Transverse colon (tissue), 4 donors: ENCODE results near the gene VANGL1. TPM values are rescaled to one million over a fixed set of nuclear protein-coding genes. Genes with fewer than 3 reads are reported as not detected.

Source experiments
- DNase-seq: peaks from one replicate; pipeline ENCODE4 v3.0.0-alpha.2; 2019
- H3K27ac ChIP-seq, 4 donors: fragments of 200-600 bp; sonication (generic); 2 replicates each; pipeline ENCODE4 v1.5.1; 2016 to 2018; ENCODE audit warnings: inconsistent platforms in 4 of 4
- H3K27me3 ChIP-seq: fragments of 200-600 bp; sonication (generic); 2 replicates; pipeline ENCODE4 v1.5.1; 2017; ENCODE audit warnings: inconsistent platforms
- H3K36me3 ChIP-seq, 4 donors: fragments of 200-600 bp; sonication (generic); 2 replicates each; pipeline ENCODE4 v1.5.1; 2017 to 2019; ENCODE audit warnings: inconsistent platforms in 4 of 4
- H3K4me1 ChIP-seq, 4 donors: fragments of 200-600 bp; sonication (generic); 2 replicates each; pipeline ENCODE4 v1.5.1; 2017 to 2020; ENCODE audit warnings: inconsistent platforms in 4 of 4
- H3K4me3 ChIP-seq, 4 donors: fragments of 200-600 bp; sonication (generic); 1 replicate in 1 of 4; 2 replicates in 3 of 4; pipeline versions ENCODE4 v1.5.1 to v1.6.1; 2017 to 2019; ENCODE audit warnings: inconsistent platforms in 4 of 4
- H3K9me3 ChIP-seq, 2 donors: fragments of 200-600 bp; sonication (generic); 2 replicates each; pipeline ENCODE4 v1.5.1; 2017 to 2019; ENCODE audit warnings: inconsistent platforms in 2 of 2
- EP300 ChIP-seq: sonication (generic); formaldehyde crosslinking; IDR thresholded peaks from one replicate; pipeline ENCODE4 v1.6.1; 2017; ENCODE audit warnings: antibody characterized with exemption, low read depth
- POLR2A ChIP-seq: fragments of 450-650 bp; IDR thresholded peaks from one replicate; pipeline ENCODE4 v1.6.1; 2016; ENCODE audit warnings: antibody characterized with exemption, mild to moderate bottlenecking, moderate library complexity
- POLR2AphosphoS5 ChIP-seq, 3 donors: sonication (generic); formaldehyde crosslinking; IDR thresholded peaks; one replicate each; pipeline ENCODE4 v1.6.1; 2016; ENCODE audit warnings: antibody characterized with exemption in 3 of 3
- WGBS, 2 donors: methylation state at CpG; one replicate each; pipeline ENCODE4 v1.1.5; 2018; ENCODE audit warnings: low coverage in 1 of 2; 5-methylcytosine and 5-hydroxymethylcytosine counted together
- in situ Hi-C, 4 donors: fragments of 200-750 bp; cut with MboI; loops; one replicate each; pipeline versions ENCODE4 v1.15.0 to v1.15.1; 2017; ENCODE audit warnings: low sequenced_read_pairs in 3 of 4, low pct_ligation_motif_present in 1 of 4, low pct_unique_long_range_greater_than_20kb in 1 of 4
- intact Hi-C: fragments of 100-400 bp; cut with DNase I; formaldehyde crosslinking; loops from one replicate; pipeline ENCODE4 v1.15.1; 2023; ENCODE audit warnings: low total_unique reads
- total RNA-seq, 4 donors: library from RNA; depleted of rRNA; stranded (reverse); fragments of >200 nt; gene quantifications; one replicate each; pipeline ENCODE4 v1.1.0, GENCODE V29; 2016
- TF ChIP-seq, protein P1 (sequence below), 5 experiments: fragments of 200-600 bp in 3 of 5; fragments of 450-650 bp in 2 of 5; sonication (generic) in 3 of 5; IDR thresholded peaks; 1 replicate in 2 of 5; 2 replicates in 3 of 5; pipeline ENCODE4 v1.5.1; 2016 to 2017; ENCODE audit warnings: antibody characterized with exemption in 5 of 5, inconsistent platforms in 3 of 5, mild to moderate bottlenecking in 2 of 5, moderate library complexity in 1 of 5

Gene VANGL1
- total RNA-seq, 4 donors from 2014 or later: 5.6 to 26.9 (median 16.9) TPM

DNA sequence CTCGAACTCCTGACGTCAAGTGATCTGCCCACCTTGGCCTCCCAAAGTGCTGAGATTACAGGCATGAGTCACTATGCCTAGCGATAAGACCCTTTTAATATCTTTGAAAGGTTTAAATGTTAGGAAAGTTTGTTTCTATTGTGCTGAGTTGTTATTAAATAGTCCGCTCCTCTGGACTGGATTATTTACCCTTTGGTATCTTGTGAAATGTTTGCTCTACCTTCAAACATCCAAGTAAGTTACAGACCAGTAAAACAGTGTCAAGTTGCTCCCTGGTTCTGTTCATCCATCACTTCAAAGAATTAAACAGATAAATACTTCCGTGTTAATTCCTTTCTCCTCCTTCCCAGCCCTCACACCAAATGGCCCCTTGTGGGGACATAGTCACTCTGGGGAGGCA, 82.0 kb downstream of the VANGL1 start:
- Histone ChIP-seq H3K27ac (no peak overlapping the region), H3K9me3 (no peaks in the 10 kb centered on the region), H3K4me1 (peaks cover 0 to 12% (median 7%) of the 10 kb centered on the region in 4 donors), H3K36me3 (no peaks in the 10 kb centered on the region), H3K4me3 (no peak overlapping the region), H3K27me3 (no peaks in the 10 kb centered on the region)
- intact Hi-C loops: no loop called here
- TF ChIP-seq POLR2AphosphoS5 (IDR thresholded peaks at IDR 0.05) (no peak), EP300 (no peak), POLR2A (no peak)
- TF ChIP-seq, protein P1, sequence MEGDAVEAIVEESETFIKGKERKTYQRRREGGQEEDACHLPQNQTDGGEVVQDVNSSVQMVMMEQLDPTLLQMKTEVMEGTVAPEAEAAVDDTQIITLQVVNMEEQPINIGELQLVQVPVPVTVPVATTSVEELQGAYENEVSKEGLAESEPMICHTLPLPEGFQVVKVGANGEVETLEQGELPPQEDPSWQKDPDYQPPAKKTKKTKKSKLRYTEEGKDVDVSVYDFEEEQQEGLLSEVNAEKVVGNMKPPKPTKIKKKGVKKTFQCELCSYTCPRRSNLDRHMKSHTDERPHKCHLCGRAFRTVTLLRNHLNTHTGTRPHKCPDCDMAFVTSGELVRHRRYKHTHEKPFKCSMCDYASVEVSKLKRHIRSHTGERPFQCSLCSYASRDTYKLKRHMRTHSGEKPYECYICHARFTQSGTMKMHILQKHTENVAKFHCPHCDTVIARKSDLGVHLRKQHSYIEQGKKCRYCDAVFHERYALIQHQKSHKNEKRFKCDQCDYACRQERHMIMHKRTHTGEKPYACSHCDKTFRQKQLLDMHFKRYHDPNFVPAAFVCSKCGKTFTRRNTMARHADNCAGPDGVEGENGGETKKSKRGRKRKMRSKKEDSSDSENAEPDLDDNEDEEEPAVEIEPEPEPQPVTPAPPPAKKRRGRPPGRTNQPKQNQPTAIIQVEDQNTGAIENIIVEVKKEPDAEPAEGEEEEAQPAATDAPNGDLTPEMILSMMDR (IDR thresholded peaks at IDR 0.05): no peak
- in situ Hi-C loops: no loop called here
- 80 to 81% methylated on average over 5 of the region's 5 CpGs for WGBS, 2 donors
- no peak for DNase-seq

DNA sequence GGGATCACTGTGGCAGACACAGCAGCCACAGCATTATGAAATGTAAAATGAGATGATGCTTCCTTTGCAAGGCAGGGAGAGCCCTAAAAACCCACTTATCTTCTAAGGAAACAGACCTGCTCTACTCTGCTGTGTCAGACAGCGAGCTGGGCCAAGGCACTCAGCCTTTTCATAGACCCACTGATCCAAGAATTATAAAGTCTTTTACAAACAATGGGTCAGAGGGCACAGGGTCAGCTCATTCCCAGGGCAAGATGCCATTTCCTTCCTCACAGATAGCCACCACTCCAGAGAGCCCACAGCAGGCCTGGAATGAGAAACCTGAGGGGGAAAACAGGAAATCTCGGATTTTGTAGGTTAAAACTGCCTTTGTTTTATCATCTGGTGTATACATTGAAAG, 83.8 kb downstream of the VANGL1 start:
- Histone ChIP-seq H3K4me3 (no peak overlapping the region), H3K9me3 (no peaks in the 10 kb centered on the region), H3K27ac (peak overlapping the region; percentile 36 to 73 (median 66)), H3K27me3 (no peaks in the 10 kb centered on the region), H3K4me1 (peaks cover 0 to 12% (median 7%) of the 10 kb centered on the region in 4 donors), H3K36me3 (no peaks in the 10 kb centered on the region)
- DNase-seq: no peak
- in situ Hi-C loops: no loop called here
- WGBS, 2 donors: 58 to 80% methylated on average over 1 to 2 of the region's 2 CpGs
- TF ChIP-seq POLR2A (no peak), EP300 (no peak), POLR2AphosphoS5 (IDR thresholded peaks at IDR 0.05) (no peak)
- TF ChIP-seq, protein P1 (IDR thresholded peaks at IDR 0.05): no peak
- intact Hi-C loops: no loop called here

DNA sequence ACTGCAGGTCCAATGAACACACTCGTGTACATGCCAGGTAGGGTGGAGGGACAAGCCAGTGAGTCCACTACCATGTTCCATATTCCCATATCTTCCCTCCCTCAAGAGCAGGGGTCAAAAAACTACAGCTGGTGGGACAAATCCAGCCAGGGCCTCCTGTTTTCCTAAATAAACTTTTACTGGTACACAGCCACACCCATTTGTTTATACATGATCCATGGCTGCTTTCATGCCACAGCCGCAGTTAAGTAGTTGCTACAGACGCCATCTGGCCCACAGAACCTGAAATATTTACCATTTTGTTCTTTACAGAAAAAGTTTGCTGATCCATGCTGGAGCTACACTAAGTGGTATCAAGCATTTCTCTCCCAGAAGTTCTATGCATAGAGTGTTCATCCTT, 84.4 kb downstream of the VANGL1 start:
- WGBS, 2 donors: 38 to 69% methylated on average over 2 to 3 of the region's 3 CpGs
- no peak for DNase-seq
- intact Hi-C loops: no loop called here
- peak overlapping the region; percentile 36 to 73 (median 66) for H3K27ac ChIP-seq
- in situ Hi-C loops: no loop called here
- no peaks in the 10 kb centered on the region for H3K9me3 ChIP-seq
- H3K36me3 ChIP-seq: no peaks in the 10 kb centered on the region
- TF ChIP-seq, protein P1 (IDR thresholded peaks at IDR 0.05): no peak
- TF ChIP-seq POLR2A (no peak), EP300 (no peak), POLR2AphosphoS5 (IDR thresholded peaks at IDR 0.05) (no peak)
- H3K4me1 ChIP-seq: peaks cover 0 to 12% (median 7%) of the 10 kb centered on the region in 4 donors
- no peak overlapping the region for H3K4me3 ChIP-seq
- H3K27me3 ChIP-seq: no peaks in the 10 kb centered on the region

DNA sequence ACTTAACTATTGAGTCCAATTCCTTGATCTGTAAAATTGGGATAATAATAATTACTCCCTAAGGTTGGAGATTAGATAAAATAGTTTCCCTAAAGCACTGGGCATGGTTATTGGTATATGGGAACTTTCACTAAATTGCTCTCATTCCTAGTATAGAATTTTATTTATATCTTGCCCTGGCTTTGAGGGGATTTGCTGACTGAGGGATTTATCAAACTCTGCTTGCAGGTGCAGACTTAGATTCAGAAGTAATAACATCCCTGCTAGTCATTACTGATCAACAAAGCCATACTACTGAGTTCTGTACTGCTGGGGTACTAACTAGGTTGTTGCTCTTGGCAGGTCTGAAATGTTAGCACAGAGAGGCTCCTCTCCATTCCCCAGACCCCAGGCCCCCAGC, 84.8 kb downstream of the VANGL1 start:
- no peak overlapping the region for H3K4me3 ChIP-seq
- peak overlapping the region; percentile 61 to 77 (median 72) for H3K27ac ChIP-seq
- no peaks in the 10 kb centered on the region for H3K9me3 ChIP-seq
- DNase-seq: no peak
- peaks cover 0 to 12% (median 7%) of the 10 kb centered on the region in 4 donors for H3K4me1 ChIP-seq
- no peaks in the 10 kb centered on the region for H3K27me3 ChIP-seq
- no peaks in the 10 kb centered on the region for H3K36me3 ChIP-seq
- TF ChIP-seq, protein P1 (IDR thresholded peaks at IDR 0.05): no peak
- TF ChIP-seq POLR2AphosphoS5 (IDR thresholded peaks at IDR 0.05) (no peak), EP300 (no peak), POLR2A (no peak)
- in situ Hi-C loops (no loop called here), intact Hi-C loops (no loop called here)
